Measurements from ENCODE around the gene PTGIS.

Gene PTGIS

DNA sequence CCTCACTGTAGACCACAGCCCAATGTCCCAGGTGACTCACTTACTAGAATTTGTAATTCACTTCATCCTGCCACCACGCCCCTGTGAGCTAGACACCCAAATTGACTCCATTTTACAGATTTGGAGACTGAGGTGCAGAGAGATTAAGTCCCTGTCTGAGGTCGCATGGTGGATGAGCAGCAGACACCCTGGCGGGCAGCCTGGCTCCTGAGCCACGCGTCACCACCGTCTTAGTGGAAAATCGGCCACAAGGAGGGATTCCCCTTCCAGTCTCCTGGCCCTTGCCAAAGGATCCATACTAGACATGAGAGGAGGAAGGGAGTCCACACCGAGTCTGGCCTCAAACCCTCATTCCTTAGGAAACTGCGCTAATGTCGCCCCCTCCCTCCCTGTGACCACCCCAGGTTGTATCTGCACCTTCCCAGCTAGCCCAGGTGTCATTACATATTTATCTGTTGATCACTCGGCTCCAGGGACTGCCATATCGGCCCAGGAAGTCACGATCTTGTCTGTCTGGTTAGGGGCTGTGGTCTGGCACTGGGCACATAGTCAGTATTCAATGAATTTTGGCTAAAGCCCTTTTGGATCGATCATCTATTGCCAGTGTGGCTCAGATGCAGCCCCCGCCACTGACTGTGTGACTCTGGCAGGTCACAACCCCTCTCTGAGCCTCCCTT lies 25.7 kb upstream of the PTGIS start:
- no peaks in the 10 kb centered on the region for H3K79me2 ChIP-seq (ENCODE audit: control insufficient read depth, insufficient read depth, low read length)
- no peaks in the 10 kb centered on the region for H3K4me1 ChIP-seq (ENCODE audit: control insufficient read depth, low read depth, low read length)
- H3K4me3 ChIP-seq (ENCODE audit: low read length) = no peak overlapping the region
- no peak overlapping the region for H3K9ac ChIP-seq (ENCODE audit: low read length)
- H2BK15ac ChIP-seq (replicated peaks; ENCODE audit: low read depth) = no peak overlapping the region
- no peak overlapping the region for H3K23ac ChIP-seq (ENCODE audit: low read length)
- no peak overlapping the region for H3K4me2 ChIP-seq (ENCODE audit: low read length)
- H3K56ac ChIP-seq (ENCODE audit: low read length) = peak overlapping the region; percentile 7
- H4K8ac ChIP-seq (ENCODE audit: low read depth, low read length) = no peak overlapping the region
- no peaks in the 10 kb centered on the region for H3K79me1 ChIP-seq (ENCODE audit: low read length)
- no peak overlapping the region for H3K27ac ChIP-seq (ENCODE audit: low read depth, low read length)
- no peak overlapping the region for H2BK120ac ChIP-seq (ENCODE audit: low read depth, low read length)
- WGBS (ENCODE audit: extremely low coverage, insufficient coverage, low lambda C conversion rate) = no CpG with 5 or more reads among the region's 15 CpGs
- no peak overlapping the region for H2BK5ac ChIP-seq (ENCODE audit: low read length)
- no peak overlapping the region for H2AK5ac ChIP-seq (ENCODE audit: low read length)
- no peak overlapping the region for H4K5ac ChIP-seq (ENCODE audit: low read length)
- H3K27me3 ChIP-seq (ENCODE audit: insufficient read depth, low read length, poor library complexity) = no peaks in the 10 kb centered on the region
- H3K36me3 ChIP-seq (ENCODE audit: control insufficient read depth, insufficient read depth, low read length) = no peaks in the 10 kb centered on the region
- H3K18ac ChIP-seq (ENCODE audit: low read length) = no peak overlapping the region
- no peak overlapping the region for H3K4ac ChIP-seq (ENCODE audit: low read depth, low read length)
- DNase-seq = no peak

DNA sequence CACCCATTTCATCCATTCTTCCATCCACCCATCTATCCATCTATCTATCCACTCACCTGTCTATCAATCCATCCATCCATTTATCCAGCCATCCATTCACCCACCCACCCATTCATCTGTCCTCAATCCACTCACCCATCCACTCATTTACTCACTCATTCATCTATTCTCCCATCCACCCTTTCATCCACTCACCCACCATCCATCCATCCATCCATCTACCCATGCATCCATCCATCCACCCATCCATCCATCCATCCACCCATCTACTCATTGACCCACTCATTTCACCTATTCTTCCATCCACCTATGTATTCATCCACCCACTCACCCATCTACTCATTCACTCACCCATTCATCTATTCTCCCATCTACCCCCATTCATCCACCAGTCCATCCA lies 24.2 kb upstream of the PTGIS start:
- H3K79me2 ChIP-seq (ENCODE audit: control insufficient read depth, insufficient read depth, low read length) = no peaks in the 10 kb centered on the region
- H3K4me3 ChIP-seq (ENCODE audit: low read length) = no peak overlapping the region
- no peaks in the 10 kb centered on the region for H3K27me3 ChIP-seq (ENCODE audit: insufficient read depth, low read length, poor library complexity)
- H2AK5ac ChIP-seq (ENCODE audit: low read length) = no peak overlapping the region
- no peak overlapping the region for H2BK5ac ChIP-seq (ENCODE audit: low read length)
- H3K27ac ChIP-seq (ENCODE audit: low read depth, low read length) = no peak overlapping the region
- no peak overlapping the region for H3K56ac ChIP-seq (ENCODE audit: low read length)
- no peaks in the 10 kb centered on the region for H3K4me1 ChIP-seq (ENCODE audit: control insufficient read depth, low read depth, low read length)
- H4K8ac ChIP-seq (ENCODE audit: low read depth, low read length) = no peak overlapping the region
- H3K4ac ChIP-seq (ENCODE audit: low read depth, low read length) = no peak overlapping the region
- no peaks in the 10 kb centered on the region for H3K79me1 ChIP-seq (ENCODE audit: low read length)
- H2BK120ac ChIP-seq (ENCODE audit: low read depth, low read length) = no peak overlapping the region
- H3K9ac ChIP-seq (ENCODE audit: low read length) = no peak overlapping the region
- H2BK15ac ChIP-seq (replicated peaks; ENCODE audit: low read depth) = no peak overlapping the region
- H3K36me3 ChIP-seq (ENCODE audit: control insufficient read depth, insufficient read depth, low read length) = no peaks in the 10 kb centered on the region
- H3K4me2 ChIP-seq (ENCODE audit: low read length) = no peak overlapping the region
- no peak overlapping the region for H4K5ac ChIP-seq (ENCODE audit: low read length)
- H3K23ac ChIP-seq (ENCODE audit: low read length) = no peak overlapping the region
- H3K18ac ChIP-seq (ENCODE audit: low read length) = no peak overlapping the region
- DNase-seq = no peak

DNA sequence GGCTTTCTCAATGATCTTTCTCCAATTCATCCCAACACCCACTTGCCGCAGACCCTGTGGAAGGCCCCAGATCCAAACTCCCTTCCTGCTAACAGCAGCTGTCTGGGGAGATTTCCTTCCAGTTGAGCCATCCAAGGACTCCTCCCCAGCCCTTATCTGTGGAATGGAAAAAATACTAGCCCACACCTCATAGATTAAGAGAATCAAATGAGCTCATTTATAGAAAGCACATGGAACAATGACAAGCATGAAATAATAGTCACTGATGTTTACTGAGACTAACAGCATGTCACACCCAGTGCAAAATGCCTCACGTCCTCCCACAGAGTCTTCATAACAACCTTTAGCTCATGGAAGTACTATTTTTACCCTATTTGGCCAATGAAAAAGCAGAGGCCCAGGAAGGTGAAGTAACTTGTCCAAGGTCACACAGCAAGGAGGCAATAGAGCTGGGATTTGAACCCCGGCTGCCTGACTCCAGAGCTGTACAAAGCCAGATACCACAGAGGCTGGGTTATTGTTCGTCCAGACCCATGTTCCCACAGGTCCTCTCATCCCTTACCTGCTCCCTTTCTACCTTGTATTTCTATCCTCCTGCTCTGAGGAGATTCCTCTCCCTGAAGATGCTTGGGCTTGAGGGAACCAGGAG lies 23.4 kb upstream of the PTGIS start:
- Histone ChIP-seq H3K27me3 (ENCODE audit: insufficient read depth, low read length, poor library complexity) (no peaks in the 10 kb centered on the region), H2BK15ac (replicated peaks; ENCODE audit: low read depth) (no peak overlapping the region), H3K36me3 (ENCODE audit: control insufficient read depth, insufficient read depth, low read length) (no peaks in the 10 kb centered on the region), H3K27ac (ENCODE audit: low read depth, low read length) (no peak overlapping the region), H3K4me1 (ENCODE audit: control insufficient read depth, low read depth, low read length) (no peaks in the 10 kb centered on the region), H2AK5ac (ENCODE audit: low read length) (no peak overlapping the region), H3K9ac (ENCODE audit: low read length) (no peak overlapping the region), H2BK120ac (ENCODE audit: low read depth, low read length) (no peak overlapping the region), H2BK5ac (ENCODE audit: low read length) (no peak overlapping the region), H3K79me2 (ENCODE audit: control insufficient read depth, insufficient read depth, low read length) (no peaks in the 10 kb centered on the region), H4K8ac (ENCODE audit: low read depth, low read length) (no peak overlapping the region), H3K79me1 (ENCODE audit: low read length) (no peaks in the 10 kb centered on the region), H3K56ac (ENCODE audit: low read length) (no peak overlapping the region), H3K4me3 (ENCODE audit: low read length) (no peak overlapping the region), H3K23ac (ENCODE audit: low read length) (no peak overlapping the region), H3K4me2 (ENCODE audit: low read length) (no peak overlapping the region), H3K4ac (ENCODE audit: low read depth, low read length) (no peak overlapping the region), H4K5ac (ENCODE audit: low read length) (no peak overlapping the region), H3K18ac (ENCODE audit: low read length) (no peak overlapping the region)
- WGBS (ENCODE audit: extremely low coverage, insufficient coverage, low lambda C conversion rate) = no CpG with 5 or more reads among the region's 4 CpGs
- no peak for DNase-seq

DNA sequence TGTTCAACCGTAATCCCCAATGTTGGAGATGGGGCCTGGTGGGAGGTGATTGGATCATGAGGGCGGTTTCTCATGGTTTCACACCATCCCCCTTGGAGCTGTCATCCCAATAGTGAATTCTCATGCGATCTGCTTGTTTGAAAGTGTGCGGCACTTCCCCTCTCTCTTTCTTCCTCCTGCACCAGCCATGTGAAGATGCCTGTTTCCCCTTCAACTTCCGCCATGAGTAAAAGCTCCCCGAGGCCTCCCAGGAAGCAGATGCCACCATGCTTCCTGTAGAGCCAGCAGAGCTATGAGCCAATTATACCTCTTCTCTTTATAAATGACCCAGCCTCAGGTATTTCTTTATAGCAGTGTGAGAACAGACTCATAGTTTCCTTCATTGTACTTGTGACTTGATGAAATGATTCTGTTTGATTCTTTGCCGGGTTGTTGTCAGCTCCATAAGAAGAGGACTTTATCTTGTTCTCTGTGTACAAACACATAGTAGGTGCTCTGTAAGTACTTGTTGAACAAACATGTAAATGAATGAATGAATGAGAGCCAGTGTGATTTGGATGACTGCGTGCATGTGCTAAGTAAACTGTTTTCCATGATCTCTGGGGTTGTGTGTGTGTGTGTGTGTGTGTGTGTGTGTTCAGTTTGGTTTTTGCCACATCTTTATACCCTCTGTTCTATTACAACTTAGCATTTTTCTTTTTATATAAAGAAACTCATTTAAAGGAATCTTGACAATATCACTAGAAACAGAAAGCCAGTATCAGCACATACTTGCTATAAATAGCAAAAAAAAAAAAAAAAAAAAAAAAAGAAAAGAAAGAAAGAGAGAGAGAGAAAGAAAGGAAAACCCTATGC lies 22.5 kb upstream of the PTGIS start:
- H2BK15ac ChIP-seq (replicated peaks; ENCODE audit: low read depth) = no peak overlapping the region
- no peak overlapping the region for H4K5ac ChIP-seq (ENCODE audit: low read length)
- H3K23ac ChIP-seq (ENCODE audit: low read length) = no peak overlapping the region
- no CpG with 5 or more reads among the region's 8 CpGs for WGBS (ENCODE audit: extremely low coverage, insufficient coverage, low lambda C conversion rate)
- H3K18ac ChIP-seq (ENCODE audit: low read length) = no peak overlapping the region
- H3K56ac ChIP-seq (ENCODE audit: low read length) = no peak overlapping the region
- H2BK5ac ChIP-seq (ENCODE audit: low read length) = no peak overlapping the region
- no peaks in the 10 kb centered on the region for H3K79me2 ChIP-seq (ENCODE audit: control insufficient read depth, insufficient read depth, low read length)
- no peaks in the 10 kb centered on the region for H3K27me3 ChIP-seq (ENCODE audit: insufficient read depth, low read length, poor library complexity)
- H3K36me3 ChIP-seq (ENCODE audit: control insufficient read depth, insufficient read depth, low read length) = no peaks in the 10 kb centered on the region
- no peak overlapping the region for H4K8ac ChIP-seq (ENCODE audit: low read depth, low read length)
- no peak overlapping the region for H2AK5ac ChIP-seq (ENCODE audit: low read length)
- no peak overlapping the region for H3K4me2 ChIP-seq (ENCODE audit: low read length)
- H2BK120ac ChIP-seq (ENCODE audit: low read depth, low read length) = no peak overlapping the region
- no peaks in the 10 kb centered on the region for H3K4me1 ChIP-seq (ENCODE audit: control insufficient read depth, low read depth, low read length)
- no peak overlapping the region for H3K27ac ChIP-seq (ENCODE audit: low read depth, low read length)
- no peak overlapping the region for H3K4ac ChIP-seq (ENCODE audit: low read depth, low read length)
- DNase-seq = no peak
- H3K4me3 ChIP-seq (ENCODE audit: low read length) = no peak overlapping the region
- H3K9ac ChIP-seq (ENCODE audit: low read length) = no peak overlapping the region
- H3K79me1 ChIP-seq (ENCODE audit: low read length) = no peaks in the 10 kb centered on the region

DNA sequence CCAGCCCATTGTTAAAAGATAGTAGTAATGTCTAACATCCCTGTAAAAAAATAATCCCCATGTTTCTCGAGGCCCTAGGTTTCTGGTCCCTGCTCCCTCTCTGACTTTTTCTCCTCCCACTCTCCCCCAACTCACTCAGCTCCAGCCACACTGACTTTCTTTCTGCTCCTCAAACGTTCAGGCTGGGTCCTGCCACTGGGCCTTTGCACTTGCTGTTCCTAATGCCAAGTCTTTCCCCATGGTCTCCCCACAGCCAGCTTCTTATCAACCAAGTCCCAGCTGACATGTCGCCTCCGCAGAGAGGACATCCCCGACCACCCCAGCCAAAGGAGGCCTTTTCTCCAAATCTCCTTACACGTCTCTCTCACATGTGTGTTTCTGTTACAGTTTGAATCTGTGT lies 21.8 kb upstream of the PTGIS start:
- no peaks in the 10 kb centered on the region for H3K36me3 ChIP-seq (ENCODE audit: control insufficient read depth, insufficient read depth, low read length)
- H3K4me1 ChIP-seq (ENCODE audit: control insufficient read depth, low read depth, low read length) = no peaks in the 10 kb centered on the region
- no peak overlapping the region for H2BK5ac ChIP-seq (ENCODE audit: low read length)
- H3K27me3 ChIP-seq (ENCODE audit: insufficient read depth, low read length, poor library complexity) = no peaks in the 10 kb centered on the region
- no peak overlapping the region for H3K27ac ChIP-seq (ENCODE audit: low read depth, low read length)
- H3K18ac ChIP-seq (ENCODE audit: low read length) = no peak overlapping the region
- H3K4me2 ChIP-seq (ENCODE audit: low read length) = no peak overlapping the region
- no peak overlapping the region for H4K5ac ChIP-seq (ENCODE audit: low read length)
- no peak overlapping the region for H3K4me3 ChIP-seq (ENCODE audit: low read length)
- H3K23ac ChIP-seq (ENCODE audit: low read length) = no peak overlapping the region
- DNase-seq = no peak
- no peaks in the 10 kb centered on the region for H3K79me1 ChIP-seq (ENCODE audit: low read length)
- H3K9ac ChIP-seq (ENCODE audit: low read length) = no peak overlapping the region
- no peak overlapping the region for H3K4ac ChIP-seq (ENCODE audit: low read depth, low read length)
- no peak overlapping the region for H2BK15ac ChIP-seq (replicated peaks; ENCODE audit: low read depth)
- H4K8ac ChIP-seq (ENCODE audit: low read depth, low read length) = no peak overlapping the region
- H3K79me2 ChIP-seq (ENCODE audit: control insufficient read depth, insufficient read depth, low read length) = no peaks in the 10 kb centered on the region
- WGBS (ENCODE audit: extremely low coverage, insufficient coverage, low lambda C conversion rate) = no CpG with 5 or more reads among the region's 6 CpGs
- no peak overlapping the region for H2BK120ac ChIP-seq (ENCODE audit: low read depth, low read length)
- no peak overlapping the region for H3K56ac ChIP-seq (ENCODE audit: low read length)
- H2AK5ac ChIP-seq (ENCODE audit: low read length) = no peak overlapping the region

All from mesendoderm (in vitro differentiated cells).